H4 (cell line): ENCODE measurements around the gene DMBX1. TPM values are rescaled to one million over a fixed set of nuclear protein-coding genes. Genes with fewer than 3 reads are reported as not detected.

Experiments used
- DNase-seq: peaks from one replicate; pipeline ENCODE4 v3.0.0-alpha.2; 2015; ENCODE audit warnings: low spot score
- total RNA-seq: library from RNA; depleted of rRNA; stranded (reverse); fragments of >200 nt; shearing (Covaris generic); gene quantifications from 2 replicates; pipeline ENCODE4 v1.2.3, GENCODE V29; 2014

Gene DMBX1
- total RNA-seq, 1 experiment from 2014 or later, result 0.37 TPM

- DNase-seq, result no peak
Observed at GRCh38 chr1:46459315-46459714, 30.3 kb upstream of the DMBX1 start.

DNA sequence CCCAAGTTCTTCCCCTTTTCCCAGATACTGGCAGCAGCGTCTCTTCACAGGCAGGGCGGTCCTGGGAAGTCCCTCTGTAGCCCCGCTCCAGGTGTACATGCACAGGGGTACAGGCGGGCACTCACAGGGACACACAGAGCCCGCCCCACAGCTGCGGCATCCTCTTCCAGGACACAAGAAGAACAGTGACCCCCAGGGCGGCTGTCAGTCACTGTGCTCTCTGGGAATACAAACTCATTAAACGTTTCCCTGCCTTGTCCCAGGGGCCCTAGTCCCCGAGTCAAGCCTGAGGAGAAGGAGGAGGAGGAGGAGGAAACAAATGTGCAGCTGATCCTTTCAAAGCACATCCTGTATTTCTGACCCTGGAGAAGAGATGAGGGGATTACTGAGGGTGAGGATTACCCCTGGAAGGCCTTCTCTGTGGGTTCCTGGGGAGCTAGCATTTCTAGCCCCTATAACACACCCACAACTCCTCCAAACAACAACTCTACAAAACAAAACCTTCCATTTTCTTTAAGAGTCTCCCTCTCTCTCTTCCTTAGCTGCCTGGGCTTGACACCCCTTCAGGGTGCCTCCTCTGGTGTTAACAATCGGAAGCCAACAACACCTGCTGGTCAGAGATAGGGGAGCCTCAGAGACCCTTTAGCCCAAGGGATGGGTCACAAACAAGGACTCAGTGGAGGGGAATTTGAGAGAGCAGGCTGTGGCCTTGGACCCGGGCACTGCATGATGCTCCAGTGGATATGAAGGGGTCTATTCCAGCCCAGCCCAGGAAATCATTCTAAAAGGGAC, 28.4 kb upstream of the DMBX1 start:
- no peak for DNase-seq

DNA sequence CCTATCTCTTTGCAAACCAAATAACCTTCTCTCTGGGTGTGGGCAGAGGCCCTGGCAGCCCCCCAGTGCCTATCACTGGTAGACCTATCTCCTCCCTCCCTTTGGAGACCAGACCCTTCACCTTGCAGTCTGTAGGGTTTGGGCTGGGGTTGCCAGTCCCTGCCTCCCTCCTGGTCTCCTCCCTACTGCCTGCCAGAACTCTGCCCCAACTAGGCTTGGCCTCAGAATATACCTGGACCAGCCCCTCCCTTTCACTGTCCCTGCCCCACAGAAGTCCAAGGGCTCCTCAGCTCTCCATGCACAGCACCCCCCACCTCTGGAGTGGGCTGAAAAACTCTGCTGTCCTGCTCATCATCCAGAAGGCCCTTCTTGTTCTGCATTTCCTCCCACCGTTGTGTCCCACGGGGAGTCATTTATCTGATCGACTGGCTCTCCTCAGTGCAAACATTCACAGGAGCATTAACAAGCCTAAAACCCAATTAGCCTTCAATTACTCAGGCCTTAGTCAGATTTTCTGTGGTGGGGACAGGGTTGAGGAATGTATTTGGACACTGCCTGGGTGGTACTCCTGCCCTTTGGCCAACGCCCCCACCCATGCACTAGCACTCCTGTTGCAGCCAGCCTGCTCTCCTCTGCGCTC, 27.7 kb upstream of the DMBX1 start:
- no peak for DNase-seq

DNA sequence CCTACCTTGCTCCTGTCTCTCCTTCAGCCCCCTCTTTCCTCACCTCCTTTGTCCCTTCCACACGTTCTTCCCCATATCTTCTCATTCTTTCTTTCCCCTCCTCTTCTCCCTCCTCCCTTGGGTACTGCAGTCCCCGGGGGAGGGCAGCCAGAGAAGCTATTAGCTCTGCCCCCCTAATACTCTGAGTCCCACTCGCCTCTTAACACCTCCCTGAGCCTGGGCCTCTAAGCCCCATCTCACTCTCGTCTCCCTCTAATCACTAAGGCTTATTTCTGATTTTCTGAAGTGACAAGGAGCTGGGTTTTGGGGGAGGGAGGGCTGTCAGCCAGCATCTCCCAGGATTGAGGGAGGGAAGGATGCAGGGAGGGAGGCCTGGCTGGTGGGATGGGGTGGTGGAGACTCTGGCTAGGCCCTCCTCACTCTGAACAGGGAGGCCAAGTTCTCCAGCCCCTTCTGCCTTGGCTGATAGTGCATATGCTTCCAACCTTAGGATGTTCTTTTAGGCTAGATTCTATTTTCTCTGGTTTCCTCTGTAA, 25.6 kb upstream of the DMBX1 start:
- DNase-seq, result no peak

DNA sequence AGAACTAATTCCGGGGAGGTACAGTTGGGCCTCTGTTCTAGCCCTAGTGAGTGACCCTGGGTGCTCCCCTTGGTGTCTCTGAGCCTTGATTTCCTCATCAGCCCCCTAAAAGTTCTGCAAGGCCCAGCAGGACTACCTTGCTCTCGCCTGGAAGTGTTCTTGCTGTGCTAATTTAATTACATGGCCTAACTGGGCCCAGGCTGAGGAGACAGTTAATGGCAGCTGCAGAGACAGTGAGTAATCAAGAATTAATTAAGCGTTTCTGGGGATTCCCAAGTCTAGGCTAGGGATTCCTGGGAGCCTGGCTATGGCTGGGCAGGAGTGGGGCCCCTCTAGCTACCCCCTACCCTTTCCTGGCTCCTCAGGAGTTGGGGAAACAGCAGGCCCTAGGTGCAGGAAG, 24.7 kb upstream of the DMBX1 start:
- DNase-seq, result no peak

GRCh38 chr1:46465981-46466476, 23.6 kb upstream of the DMBX1 start:
- no peak for DNase-seq

GRCh38 chr1:46466477-46467182, 23.0 kb upstream of the DMBX1 start:
- no peak for DNase-seq

- DNase-seq, result no peak
Observed at GRCh38 chr1:46467183-46467504, 22.5 kb upstream of the DMBX1 start.

DNA sequence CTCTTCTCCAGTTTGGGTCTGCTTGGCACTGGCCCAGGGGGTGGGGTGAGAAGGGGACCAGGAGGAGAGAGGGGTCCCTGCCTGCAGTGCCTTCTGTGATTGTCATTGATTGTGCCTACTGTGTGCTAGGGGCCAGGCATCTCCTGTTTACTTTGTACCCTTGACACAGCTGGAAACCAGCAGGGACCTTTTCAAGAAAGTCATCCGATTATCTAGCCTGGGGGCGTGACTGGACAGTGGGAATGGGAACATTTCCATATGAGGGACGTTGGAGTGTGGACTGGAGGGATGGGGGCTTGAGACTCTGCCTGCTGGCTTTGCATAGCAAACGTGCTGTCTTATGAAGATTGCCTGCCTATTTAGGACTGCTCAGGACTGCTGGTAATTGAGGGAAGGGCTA, 19.8 kb upstream of the DMBX1 start:
- DNase-seq, result no peak

GRCh38 chr1:46471848-46472492, 17.7 kb upstream of the DMBX1 start:
- DNase-seq, result no peak

GRCh38 chr1:46472498-46473181, 17.0 kb upstream of the DMBX1 start:
- no peak for DNase-seq

GRCh38 chr1:46473991-46474390, 15.6 kb upstream of the DMBX1 start:
- DNase-seq, result no peak

GRCh38 chr1:46474570-46474969, 15.1 kb upstream of the DMBX1 start:
- no peak for DNase-seq

DNA sequence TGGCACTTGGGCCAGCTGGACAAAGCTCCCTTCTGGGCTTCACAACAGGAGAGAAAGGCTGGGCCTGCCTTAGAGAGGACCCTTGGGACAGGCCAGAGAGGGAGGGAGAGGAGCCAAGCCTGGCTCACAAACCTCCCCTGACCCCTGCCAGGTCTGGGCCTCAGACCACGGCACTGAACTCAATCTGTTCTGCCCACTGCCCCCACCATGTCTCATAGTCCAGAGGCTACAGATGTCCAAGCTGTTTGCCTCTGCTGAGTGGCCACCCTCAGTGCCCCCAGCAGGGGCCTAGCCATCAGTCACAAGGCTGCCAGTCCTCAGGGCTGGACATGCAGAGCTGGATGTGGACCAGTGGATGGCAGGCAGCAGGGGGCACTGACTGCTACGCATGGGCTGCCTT, 13.0 kb upstream of the DMBX1 start:
- no peak for DNase-seq

DNA sequence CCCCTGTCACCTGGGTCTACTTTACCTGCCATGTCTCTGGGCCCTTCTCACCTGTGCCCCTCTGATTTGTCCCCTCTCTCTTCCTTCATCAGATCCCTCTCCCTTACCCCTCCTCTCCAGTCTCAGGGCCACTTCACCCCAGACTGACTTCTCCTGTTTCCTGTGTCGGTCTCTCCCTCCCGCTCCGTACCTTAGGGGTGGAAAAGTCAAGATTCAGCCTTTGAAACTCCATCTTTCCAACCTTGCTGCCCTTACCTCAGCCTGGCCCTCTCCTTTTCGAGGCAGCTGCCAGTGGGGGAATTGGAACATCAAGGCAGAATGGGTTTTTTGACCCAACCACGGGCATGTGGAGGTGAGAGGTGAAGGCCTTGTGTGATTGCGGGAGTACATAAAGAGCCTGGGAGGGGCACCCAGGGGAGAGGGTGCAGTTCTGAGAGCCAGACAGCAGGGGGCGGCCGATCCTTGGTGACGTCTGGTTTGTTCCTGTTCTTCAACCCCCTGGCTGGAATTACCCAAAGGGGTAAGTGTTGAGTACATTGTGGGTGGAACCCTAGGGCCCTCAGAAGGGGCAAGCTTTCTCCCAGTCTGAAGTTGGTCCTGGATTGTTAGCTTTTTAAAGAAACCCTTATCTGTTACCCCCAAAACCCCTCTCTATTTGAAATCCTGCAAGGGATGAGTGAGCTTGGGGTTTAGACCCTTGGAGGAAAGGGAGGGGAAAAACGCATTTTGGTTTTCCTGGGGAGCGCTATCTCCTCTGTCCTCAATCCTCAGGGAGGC, 12.3 kb upstream of the DMBX1 start:
- DNase-seq, result peak; percentile 60

DNA sequence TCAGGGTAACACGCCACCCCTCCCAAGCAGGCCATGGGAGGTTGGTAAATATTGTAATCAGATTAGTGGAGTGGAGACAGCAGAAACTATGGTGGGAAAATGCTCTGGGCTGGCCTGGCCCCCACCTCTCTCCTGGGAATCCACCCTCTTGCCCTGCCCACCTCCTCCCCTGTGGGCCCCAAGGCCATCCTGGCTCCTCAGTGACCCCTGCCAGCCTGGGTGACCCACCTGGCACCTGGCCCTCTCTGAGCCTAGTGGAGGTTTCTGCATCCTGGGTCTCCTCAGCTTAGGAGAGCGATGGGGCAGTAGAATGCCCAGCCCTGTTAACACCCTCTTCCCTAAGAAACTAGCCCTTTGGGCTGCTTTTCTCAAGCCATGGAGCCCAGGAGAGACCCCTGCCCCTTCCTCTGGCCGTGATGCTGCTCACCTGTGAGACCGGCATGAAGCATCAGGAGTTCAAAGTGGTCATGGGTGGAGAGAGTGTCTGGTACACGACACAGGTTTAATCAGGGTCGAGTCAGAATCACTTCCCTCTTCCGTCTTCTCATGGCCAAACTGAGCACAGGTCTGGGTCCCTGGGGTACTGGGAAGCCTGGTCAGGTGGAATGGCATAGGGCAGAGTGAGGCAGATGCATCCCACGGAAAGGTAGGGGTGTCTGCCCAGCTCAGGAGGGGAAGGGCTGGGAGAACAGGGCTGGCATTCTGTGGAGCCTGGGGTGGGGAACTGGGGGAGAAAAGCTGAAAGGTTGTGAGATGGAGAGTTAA, 10.7 kb upstream of the DMBX1 start:
- no peak for DNase-seq

DNA sequence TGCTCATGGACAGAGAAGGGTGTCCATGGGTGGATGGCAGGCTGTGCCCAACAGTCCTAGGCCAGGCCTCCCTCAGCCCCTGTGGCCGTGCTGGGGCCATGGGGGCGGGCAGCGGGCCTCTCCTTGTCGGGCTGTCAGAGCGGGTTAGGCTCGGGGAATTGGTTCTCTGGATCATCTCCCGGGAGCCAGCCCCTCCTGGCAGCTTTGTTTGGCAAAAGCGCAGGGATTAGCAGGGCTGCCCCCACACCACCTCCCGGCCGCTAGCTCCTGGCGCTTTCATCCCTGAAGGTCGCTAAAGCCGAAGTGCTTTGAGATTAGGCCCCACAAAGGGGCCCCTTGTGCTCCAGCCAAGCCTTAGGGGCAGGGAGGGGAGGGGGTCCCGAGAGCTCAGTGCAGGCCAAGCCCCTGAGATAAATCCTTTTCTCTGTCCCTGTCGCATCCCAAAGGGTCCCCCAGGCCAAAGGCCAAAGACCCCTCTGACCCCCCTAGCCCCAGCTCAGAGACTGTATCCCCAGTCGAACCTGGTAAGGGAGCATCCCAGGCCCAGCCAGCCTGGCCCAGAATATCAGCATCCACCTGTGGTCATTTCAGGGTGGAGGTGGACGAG, 9.8 kb upstream of the DMBX1 start:
- DNase-seq, result no peak

GRCh38 chr1:46480959-46481646, 8.5 kb upstream of the DMBX1 start:
- peak; percentile 54 for DNase-seq

DNA sequence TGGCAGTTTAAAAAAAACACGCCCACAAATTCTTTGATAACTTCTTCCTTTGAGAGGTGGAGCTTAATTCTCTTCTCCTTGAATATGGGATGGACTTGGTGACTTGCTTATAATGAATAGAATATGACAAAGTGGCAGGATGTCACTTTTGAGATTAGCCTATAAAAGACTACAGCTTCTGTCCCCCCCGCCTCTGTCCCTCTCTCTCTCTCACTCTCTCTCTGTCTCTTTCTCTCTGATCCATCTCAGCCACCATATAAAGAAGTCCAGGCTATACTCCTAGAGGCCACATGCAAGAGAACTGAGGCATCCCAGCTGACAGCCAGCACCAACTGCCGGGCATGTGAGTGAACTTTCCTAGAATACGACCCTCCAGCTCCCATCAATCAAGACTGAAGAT, 7.7 kb upstream of the DMBX1 start:
- no peak for DNase-seq
